K562 (cell line): Measurements from ENCODE around the gene APIP. TPM values are rescaled to one million over a fixed set of nuclear protein-coding genes. Genes with fewer than 3 reads are reported as not detected.

Experiments used
- MED1 ChIP-seq: sonication (generic); formaldehyde crosslinking; IDR thresholded peaks from 2 replicates; pipeline ENCODE4 v1.8.1; 2023; ENCODE audit warnings: missing genetic modification reagents, borderline replicate concordance
- MEF2D ChIP-seq: conservative IDR thresholded peaks from 2 replicates; pipeline ENCODE4 v1.6.1; 2016; ENCODE audit warnings: low read depth, missing genetic modification characterization, missing compliant biosample characterization
- ZNF197 ChIP-seq: fragments of 200-800 bp; sonication (Bioruptor generic); IDR thresholded peaks from 2 replicates; pipeline ENCODE4 v1.6.1; 2016; ENCODE audit warnings: low read depth, missing genetic modification characterization, missing compliant biosample characterization
- polyA plus RNA-seq, 8 experiments: library from polyadenylated mRNA; depleted of rRNA in 4 of 8; stranded (reverse) in 5 of 8; unstranded in 3 of 8; fragments of >200 nt; fragmentation: Nextera tagmentation in 2 of 8; fragmentation: Illumina TruSeq in 1 of 8; extraction: Ambion mirVana in 2 of 8; extraction: Trizol in 1 of 8; gene quantifications; 2 replicates each; pipeline versions ENCODE4 v1.2.1 to v1.2.3, GENCODE V29; 2011 to 2014; ENCODE audit warnings: inconsistent platforms in 1 of 8, missing spikeins in 1 of 8
- total RNA-seq, 7 experiments: library from RNA; depleted of rRNA in 6 of 7; stranded (reverse); fragments of >200 nt in 6 of 7; fragmentation: Illumina TruSeq in 2 of 7; extraction: Trizol in 2 of 7; gene quantifications; 2 replicates each; pipeline versions ENCODE4 v1.2.1 to v1.2.3, GENCODE V29; 2011 to 2021; ENCODE audit warnings: low replicate concordance in 1 of 7
- TF ChIP-seq, protein P1 (sequence below): sonication (generic); formaldehyde crosslinking; IDR thresholded peaks from 2 replicates; pipeline ENCODE4 v1.8.1; 2023; ENCODE audit warnings: missing genetic modification reagents, mild to moderate bottlenecking, borderline replicate concordance
- TF ChIP-seq, protein P2 (sequence below): sonication (generic); formaldehyde crosslinking; IDR thresholded peaks from 2 replicates; pipeline ENCODE4 v1.8.0; 2022; ENCODE audit warnings: mild to moderate bottlenecking, missing genetic modification reagents
- TF ChIP-seq, protein P3 (sequence below): sonication (generic); formaldehyde crosslinking; IDR thresholded peaks from 2 replicates; pipeline ENCODE4 v1.8.1; 2023; ENCODE audit warnings: mild to moderate bottlenecking, missing genetic modification reagents
- TF ChIP-seq, protein P4 (sequence below): IDR thresholded peaks from 2 replicates; pipeline ENCODE4 v1.6.1; 2012; ENCODE audit warnings: low read depth, low read length, improper control_type of control experiment, borderline replicate concordance

Gene APIP
- total and polyA plus RNA-seq, 9 of the 15 experiments (the other 6 are each of a cell fraction or from before 2014, with no cell fraction given) = 63.7 to 110 (median 82.8) TPM

DNA sequence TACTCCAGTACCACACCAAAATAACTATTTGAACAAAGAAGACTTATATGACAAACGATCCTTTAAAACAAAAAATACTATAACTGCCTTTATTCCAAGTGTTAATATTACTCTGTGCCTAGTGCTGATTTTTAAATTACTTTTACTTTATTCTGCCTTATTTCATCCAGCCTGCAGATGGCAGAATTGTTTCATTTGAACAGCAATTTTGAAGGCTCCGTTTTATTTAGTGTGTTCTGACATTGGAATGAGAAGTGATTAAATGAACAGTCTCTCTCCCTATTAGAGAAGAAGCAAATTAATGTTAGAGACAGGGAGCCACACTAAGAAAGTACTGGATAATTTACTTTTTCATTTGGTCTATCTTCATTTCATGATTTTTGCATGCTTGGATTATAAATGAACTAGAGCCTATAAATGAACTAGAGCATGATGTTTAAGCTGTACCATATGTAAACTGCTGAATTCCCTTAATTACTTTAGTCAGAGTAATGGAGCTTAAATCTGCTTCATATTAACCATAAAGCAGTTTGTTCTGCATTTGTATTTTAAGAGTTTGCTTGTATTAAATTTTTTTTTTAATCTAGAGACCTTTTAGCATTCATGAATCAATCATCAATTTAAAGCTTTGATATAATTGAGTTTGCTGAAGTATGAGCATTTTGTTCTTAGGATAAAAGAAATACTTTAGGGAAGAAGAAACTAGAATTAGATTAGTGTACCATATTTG is 10.1 kb upstream of the APIP start (continued):
- TF ChIP-seq, protein P1, sequence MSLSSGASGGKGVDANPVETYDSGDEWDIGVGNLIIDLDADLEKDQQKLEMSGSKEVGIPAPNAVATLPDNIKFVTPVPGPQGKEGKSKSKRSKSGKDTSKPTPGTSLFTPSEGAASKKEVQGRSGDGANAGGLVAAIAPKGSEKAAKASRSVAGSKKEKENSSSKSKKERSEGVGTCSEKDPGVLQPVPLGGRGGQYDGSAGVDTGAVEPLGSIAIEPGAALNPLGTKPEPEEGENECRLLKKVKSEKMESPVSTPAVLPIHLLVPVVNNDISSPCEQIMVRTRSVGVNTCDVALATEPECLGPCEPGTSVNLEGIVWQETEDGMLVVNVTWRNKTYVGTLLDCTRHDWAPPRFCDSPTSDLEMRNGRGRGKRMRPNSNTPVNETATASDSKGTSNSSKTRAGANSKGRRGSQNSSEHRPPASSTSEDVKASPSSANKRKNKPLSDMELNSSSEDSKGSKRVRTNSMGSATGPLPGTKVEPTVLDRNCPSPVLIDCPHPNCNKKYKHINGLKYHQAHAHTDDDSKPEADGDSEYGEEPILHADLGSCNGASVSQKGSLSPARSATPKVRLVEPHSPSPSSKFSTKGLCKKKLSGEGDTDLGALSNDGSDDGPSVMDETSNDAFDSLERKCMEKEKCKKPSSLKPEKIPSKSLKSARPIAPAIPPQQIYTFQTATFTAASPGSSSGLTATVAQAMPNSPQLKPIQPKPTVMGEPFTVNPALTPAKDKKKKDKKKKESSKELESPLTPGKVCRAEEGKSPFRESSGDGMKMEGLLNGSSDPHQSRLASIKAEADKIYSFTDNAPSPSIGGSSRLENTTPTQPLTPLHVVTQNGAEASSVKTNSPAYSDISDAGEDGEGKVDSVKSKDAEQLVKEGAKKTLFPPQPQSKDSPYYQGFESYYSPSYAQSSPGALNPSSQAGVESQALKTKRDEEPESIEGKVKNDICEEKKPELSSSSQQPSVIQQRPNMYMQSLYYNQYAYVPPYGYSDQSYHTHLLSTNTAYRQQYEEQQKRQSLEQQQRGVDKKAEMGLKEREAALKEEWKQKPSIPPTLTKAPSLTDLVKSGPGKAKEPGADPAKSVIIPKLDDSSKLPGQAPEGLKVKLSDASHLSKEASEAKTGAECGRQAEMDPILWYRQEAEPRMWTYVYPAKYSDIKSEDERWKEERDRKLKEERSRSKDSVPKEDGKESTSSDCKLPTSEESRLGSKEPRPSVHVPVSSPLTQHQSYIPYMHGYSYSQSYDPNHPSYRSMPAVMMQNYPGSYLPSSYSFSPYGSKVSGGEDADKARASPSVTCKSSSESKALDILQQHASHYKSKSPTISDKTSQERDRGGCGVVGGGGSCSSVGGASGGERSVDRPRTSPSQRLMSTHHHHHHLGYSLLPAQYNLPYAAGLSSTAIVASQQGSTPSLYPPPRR (CRISPR knock-in tag) = no peak
- TF ChIP-seq, protein P2, sequence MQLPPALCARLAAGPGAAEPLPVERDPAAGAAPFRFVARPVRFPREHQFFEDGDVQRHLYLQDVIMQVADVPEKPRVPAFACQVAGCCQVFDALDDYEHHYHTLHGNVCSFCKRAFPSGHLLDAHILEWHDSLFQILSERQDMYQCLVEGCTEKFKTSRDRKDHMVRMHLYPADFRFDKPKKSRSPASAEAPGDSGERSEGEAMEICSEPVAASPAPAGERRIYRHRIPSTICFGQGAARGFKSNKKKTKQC (CRISPR knock-in tag) = no peak
- TF ChIP-seq, protein P3, sequence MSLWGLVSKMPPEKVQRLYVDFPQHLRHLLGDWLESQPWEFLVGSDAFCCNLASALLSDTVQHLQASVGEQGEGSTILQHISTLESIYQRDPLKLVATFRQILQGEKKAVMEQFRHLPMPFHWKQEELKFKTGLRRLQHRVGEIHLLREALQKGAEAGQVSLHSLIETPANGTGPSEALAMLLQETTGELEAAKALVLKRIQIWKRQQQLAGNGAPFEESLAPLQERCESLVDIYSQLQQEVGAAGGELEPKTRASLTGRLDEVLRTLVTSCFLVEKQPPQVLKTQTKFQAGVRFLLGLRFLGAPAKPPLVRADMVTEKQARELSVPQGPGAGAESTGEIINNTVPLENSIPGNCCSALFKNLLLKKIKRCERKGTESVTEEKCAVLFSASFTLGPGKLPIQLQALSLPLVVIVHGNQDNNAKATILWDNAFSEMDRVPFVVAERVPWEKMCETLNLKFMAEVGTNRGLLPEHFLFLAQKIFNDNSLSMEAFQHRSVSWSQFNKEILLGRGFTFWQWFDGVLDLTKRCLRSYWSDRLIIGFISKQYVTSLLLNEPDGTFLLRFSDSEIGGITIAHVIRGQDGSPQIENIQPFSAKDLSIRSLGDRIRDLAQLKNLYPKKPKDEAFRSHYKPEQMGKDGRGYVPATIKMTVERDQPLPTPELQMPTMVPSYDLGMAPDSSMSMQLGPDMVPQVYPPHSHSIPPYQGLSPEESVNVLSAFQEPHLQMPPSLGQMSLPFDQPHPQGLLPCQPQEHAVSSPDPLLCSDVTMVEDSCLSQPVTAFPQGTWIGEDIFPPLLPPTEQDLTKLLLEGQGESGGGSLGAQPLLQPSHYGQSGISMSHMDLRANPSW (CRISPR knock-in tag) = no peak
- TF ChIP-seq, protein P4, sequence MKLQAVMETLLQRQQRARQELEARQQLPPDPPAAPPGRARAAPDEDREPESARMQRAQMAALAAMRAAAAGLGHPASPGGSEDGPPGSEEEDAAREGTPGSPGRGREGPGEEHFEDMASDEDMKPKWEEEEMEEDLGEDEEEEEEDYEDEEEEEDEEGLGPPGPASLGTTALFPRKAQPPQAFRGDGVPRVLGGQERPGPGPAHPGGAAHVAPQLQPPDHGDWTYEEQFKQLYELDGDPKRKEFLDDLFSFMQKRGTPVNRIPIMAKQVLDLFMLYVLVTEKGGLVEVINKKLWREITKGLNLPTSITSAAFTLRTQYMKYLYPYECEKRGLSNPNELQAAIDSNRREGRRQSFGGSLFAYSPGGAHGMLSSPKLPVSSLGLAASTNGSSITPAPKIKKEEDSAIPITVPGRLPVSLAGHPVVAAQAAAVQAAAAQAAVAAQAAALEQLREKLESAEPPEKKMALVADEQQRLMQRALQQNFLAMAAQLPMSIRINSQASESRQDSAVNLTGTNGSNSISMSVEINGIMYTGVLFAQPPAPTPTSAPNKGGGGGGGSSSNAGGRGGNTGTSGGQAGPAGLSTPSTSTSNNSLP = peak; percentile 80; the same call in 1 of the 2 replicates
- TF ChIP-seq MEF2D (tag) (no peak), ZNF197 (CRISPR knock-in tag) (no peak), MED1 (CRISPR knock-in tag) (no peak)
